ENCODE data around the gene GNG3.
"Not testable (repeated sequence)": the region's sequence is repeated elsewhere in the genome, so short reads cannot be mapped to it uniquely, and the experiment has no call there.

Gene GNG3

GRCh38 chr11:62728171-62728988 lies 20.9 kb downstream of the GNG3 start, which contains the start of gene TTC9C:
TTC9C (plus strand) TSS chr11:62728486; CDS start chr11:62728849, 363 bp downstream.
- ATAC-seq: peak; percentile 77
- no peak for TF ChIP-seq ISL1 (CRISPR knock-in tag; IDR thresholded peaks at IDR 0.05)
- no peak for TF ChIP-seq RARB (CRISPR knock-in tag; IDR thresholded peaks at IDR 0.05)
- no peak for TF ChIP-seq TSHZ2 (CRISPR knock-in tag; IDR thresholded peaks at IDR 0.05)
- no peak for TF ChIP-seq OSR1 (CRISPR knock-in tag; IDR thresholded peaks at IDR 0.05)
- TF ChIP-seq PATZ1 (CRISPR knock-in tag; IDR thresholded peaks at IDR 0.05; ENCODE audit: borderline replicate concordance): no peak
- no peak for TF ChIP-seq ZNF70 (CRISPR knock-in tag; IDR thresholded peaks at IDR 0.05)
- TF ChIP-seq BACH2 (CRISPR knock-in tag; IDR thresholded peaks at IDR 0.05; ENCODE audit: borderline replicate concordance): no peak
- no peak for TF ChIP-seq CSRNP3 (CRISPR knock-in tag; IDR thresholded peaks at IDR 0.05)
- TF ChIP-seq ZFP3 (CRISPR knock-in tag; IDR thresholded peaks at IDR 0.05): no peak
- no peak for TF ChIP-seq ESRRG (CRISPR knock-in tag; IDR thresholded peaks at IDR 0.05)
- no peak for TF ChIP-seq PPARA (CRISPR knock-in tag; IDR thresholded peaks at IDR 0.05; ENCODE audit: borderline replicate concordance)
- no peak for TF ChIP-seq POU6F1 (CRISPR knock-in tag; IDR thresholded peaks at IDR 0.05; ENCODE audit: borderline replicate concordance, low read depth)
- TF ChIP-seq ZNF8 (CRISPR knock-in tag; IDR thresholded peaks at IDR 0.05): no peak
- no peak for TF ChIP-seq ZC3H10 (CRISPR knock-in tag; IDR thresholded peaks at IDR 0.05)
- no peak for TF ChIP-seq SNAI2 (CRISPR knock-in tag; IDR thresholded peaks at IDR 0.05)
- no peak for TF ChIP-seq ZNF565 (CRISPR knock-in tag; conservative IDR thresholded peaks at IDR 0.05; ENCODE audit: low read depth)

GRCh38 chr11:62730076-62730475 lies 22.6 kb downstream of the GNG3 start:
- not testable (repeated sequence) for ATAC-seq

GRCh38 chr11:62732830-62733229 lies 25.4 kb downstream of the GNG3 start:
- no peak for TF ChIP-seq SNAI2 (CRISPR knock-in tag; IDR thresholded peaks at IDR 0.05)
- TF ChIP-seq ESRRG (CRISPR knock-in tag; IDR thresholded peaks at IDR 0.05): no peak
- no peak for TF ChIP-seq ZNF565 (CRISPR knock-in tag; conservative IDR thresholded peaks at IDR 0.05; ENCODE audit: low read depth)
- no peak for TF ChIP-seq ZNF8 (CRISPR knock-in tag; IDR thresholded peaks at IDR 0.05)
- TF ChIP-seq ISL1 (CRISPR knock-in tag; IDR thresholded peaks at IDR 0.05): no peak
- no peak for TF ChIP-seq TSHZ2 (CRISPR knock-in tag; IDR thresholded peaks at IDR 0.05)
- no peak for TF ChIP-seq CREB5 (CRISPR knock-in tag; IDR thresholded peaks at IDR 0.05; ENCODE audit: low read depth)
- no peak for TF ChIP-seq OSR1 (CRISPR knock-in tag; IDR thresholded peaks at IDR 0.05)
- no peak for TF ChIP-seq CSRNP3 (CRISPR knock-in tag; IDR thresholded peaks at IDR 0.05)
- TF ChIP-seq ZNF70 (CRISPR knock-in tag; IDR thresholded peaks at IDR 0.05): no peak
- TF ChIP-seq ZC3H10 (CRISPR knock-in tag; IDR thresholded peaks at IDR 0.05): no peak
- TF ChIP-seq ZFP30 (CRISPR knock-in tag; IDR thresholded peaks at IDR 0.05): no peak
- TF ChIP-seq ARNTL (CRISPR knock-in tag; IDR thresholded peaks at IDR 0.05; ENCODE audit: borderline replicate concordance, low read depth): no peak
- TF ChIP-seq RARB (CRISPR knock-in tag; IDR thresholded peaks at IDR 0.05): no peak
- no peak for TF ChIP-seq PPARA (CRISPR knock-in tag; IDR thresholded peaks at IDR 0.05; ENCODE audit: borderline replicate concordance)
- TF ChIP-seq TOX (CRISPR knock-in tag; IDR thresholded peaks at IDR 0.05; ENCODE audit: borderline replicate concordance): no peak
- no peak for TF ChIP-seq TCF4 (CRISPR knock-in tag; IDR thresholded peaks at IDR 0.05; ENCODE audit: borderline replicate concordance)
- no peak for ATAC-seq

Measured in SK-N-SH treated with all-trans-retinoic acid at 6 μM for 48 hours (cell line).